HG02852 (cell line): ENCODE data around the gene MLEC.

Experiments used
- ATAC-seq: cut with Tn5 transposase; IDR thresholded peaks from one replicate; pipeline ENCODE4 v1.9.1; 2021; ENCODE audit warnings: mild to moderate bottlenecking, moderate library complexity; ENCODE audit not compliant: unreplicated experiment

The MLEC gene

GRCh38 chr12:120690083-120690450 is 3.1 kb downstream of the MLEC start:
- ATAC-seq = no peak

DNA sequence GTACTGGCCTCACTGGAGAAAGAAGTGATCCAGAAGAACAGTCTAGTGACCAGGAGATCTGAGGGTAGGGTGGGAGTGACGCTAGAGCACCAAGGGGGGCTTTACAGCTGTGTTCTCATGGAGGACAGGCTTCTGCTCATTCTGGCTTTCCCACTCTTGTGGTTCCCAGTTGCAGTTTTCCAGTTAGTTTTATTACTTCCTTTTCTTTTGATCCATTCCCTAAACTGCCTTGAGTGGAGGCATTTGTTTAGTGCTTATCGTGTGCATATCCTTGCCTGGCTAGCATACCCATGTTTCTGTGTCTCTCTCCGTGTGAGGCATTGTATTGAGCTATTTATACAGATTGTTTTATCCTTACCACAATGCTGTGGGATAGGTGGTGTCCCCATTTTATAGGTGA is 4.0 kb downstream of the MLEC start:
- no peak for ATAC-seq

DNA sequence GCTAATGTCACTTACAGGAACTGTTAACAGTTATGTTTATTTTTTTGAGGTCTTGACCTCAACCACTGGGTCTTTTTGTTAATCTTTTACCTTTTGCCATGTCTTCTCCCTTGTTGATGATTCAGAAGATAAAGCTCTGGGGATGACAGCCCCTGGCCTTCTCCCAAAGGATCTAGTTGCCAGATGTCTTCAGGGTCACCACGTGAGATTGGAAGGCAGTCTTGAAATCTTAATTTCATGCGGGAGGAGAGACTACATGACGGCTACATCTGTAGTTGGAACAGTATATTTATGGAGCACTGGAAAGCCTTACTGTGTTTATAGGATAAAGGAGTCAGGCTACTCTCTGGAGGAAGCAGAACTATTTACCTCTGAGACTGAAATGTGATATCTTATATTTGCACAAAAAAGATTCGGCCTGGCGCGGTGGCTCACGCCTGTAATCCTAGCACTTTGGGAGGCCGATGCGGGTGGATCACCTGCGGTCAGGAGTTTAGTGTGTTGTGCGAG is 5.6 kb downstream of the MLEC start:
- no peak for ATAC-seq

GRCh38 chr12:120693848-120694247 is 6.9 kb downstream of the MLEC start:
- no peak for ATAC-seq

- ATAC-seq = no peak
Measured at GRCh38 chr12:120696626-120697025, 9.7 kb downstream of the MLEC start.

DNA sequence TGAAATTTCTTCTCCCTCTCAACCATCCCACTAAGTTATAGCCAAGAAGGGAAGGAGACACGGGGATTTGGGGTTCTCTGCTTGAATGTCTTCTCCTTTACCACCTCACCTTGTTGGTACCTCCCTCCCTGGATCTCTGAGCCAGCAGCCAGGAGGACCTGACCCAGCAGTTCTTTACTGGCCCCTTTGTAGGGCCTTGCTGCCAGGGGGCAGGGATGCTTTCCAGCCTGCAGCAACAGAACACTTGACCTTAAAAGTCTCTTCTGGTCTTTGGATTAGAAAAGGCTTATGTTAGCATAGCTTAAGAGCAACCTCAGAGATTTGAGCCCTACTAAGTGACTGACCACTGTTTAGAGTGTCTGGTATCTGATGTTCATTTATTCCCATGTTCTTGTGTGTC is 10.4 kb downstream of the MLEC start:
- ATAC-seq = no peak

DNA sequence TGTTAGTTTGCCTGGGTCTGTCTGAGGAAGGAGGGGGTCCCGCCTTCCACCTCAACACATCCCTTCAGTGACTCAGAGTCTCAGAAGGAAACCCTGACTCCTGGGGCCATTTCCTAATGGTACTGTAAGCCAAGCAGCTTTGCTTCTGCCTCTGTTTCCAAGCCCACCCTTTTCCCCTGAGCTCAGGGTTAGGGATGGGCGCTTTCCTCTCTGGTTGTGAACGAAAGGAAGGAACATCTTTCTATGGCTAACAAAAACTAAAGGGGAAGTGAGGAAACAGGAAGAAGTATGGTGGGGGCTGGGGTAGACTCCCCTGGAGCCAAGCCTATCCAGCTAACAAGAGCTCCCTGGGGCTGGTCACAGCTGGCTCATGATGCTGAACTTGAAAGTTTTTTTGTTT is 11.7 kb downstream of the MLEC start:
- ATAC-seq = no peak

- no peak for ATAC-seq
Measured at GRCh38 chr12:120699553-120699952, 12.6 kb downstream of the MLEC start.

GRCh38 chr12:120700886-120701285 is 13.9 kb downstream of the MLEC start:
- ATAC-seq = no peak

DNA sequence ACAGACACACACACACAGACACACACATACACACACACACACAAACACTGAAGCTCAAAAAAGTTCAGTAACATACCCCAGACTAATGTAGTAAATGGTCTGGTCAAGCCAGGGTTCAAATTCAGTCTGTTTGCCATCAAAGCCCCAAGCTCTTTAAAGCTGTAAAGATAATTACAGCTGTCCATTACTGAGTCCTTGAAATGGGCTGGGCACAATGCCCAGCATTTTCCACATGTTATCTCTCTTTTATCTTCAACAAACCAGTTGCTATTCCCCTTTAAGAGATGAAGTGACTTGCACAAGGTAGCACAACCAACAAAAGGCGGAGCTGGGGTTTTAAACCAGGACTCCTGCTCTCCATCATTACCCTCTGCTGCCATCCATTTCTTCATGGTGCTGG is 15.7 kb downstream of the MLEC start:
- ATAC-seq = no peak

DNA sequence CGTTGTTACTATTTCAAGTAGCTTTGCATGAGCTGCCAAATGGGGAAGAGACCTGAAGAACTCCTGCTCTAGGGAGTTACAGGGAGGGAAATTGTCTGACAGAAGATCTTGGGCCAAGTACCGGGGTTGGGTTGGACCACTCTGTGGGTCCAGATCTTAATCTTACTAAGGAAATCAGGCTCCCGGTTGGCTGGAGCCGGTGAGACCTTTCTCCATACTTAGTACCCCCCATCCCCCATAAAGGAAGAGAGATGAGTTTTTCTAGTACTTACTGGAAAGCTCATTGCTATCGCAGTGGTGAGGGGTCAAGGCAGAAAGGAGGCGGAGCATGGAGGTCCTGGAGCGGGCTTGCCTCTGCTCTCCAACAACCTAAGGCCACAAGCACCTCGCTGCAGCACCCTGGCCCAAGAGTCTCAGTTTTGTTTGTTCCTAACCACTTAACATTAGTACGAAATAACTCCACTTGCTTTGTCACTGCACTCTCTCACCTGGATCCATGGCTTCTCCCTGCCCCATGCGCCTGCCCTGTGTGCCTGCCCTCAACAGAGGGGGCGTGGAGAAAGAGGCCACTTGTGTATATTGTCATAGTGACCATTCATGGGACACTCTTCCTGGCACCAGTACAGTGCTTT is 16.5 kb downstream of the MLEC start:
- no peak for ATAC-seq

- no peak for ATAC-seq
Measured at GRCh38 chr12:120705618-120706017, 18.7 kb downstream of the MLEC start.

- ATAC-seq = no peak
Measured at GRCh38 chr12:120706029-120706428, 19.1 kb downstream of the MLEC start.

- ATAC-seq = no peak
Measured at GRCh38 chr12:120708651-120709050, 21.7 kb downstream of the MLEC start.

- peak; percentile 49 for ATAC-seq
Measured at GRCh38 chr12:120710031-120710804, 23.3 kb downstream of the MLEC start, which contains the start of gene UNC119B. TSS of gene UNC119B (plus strand) at chr12:120710458. CDS start at chr12:120710475, 17 bp downstream.

DNA sequence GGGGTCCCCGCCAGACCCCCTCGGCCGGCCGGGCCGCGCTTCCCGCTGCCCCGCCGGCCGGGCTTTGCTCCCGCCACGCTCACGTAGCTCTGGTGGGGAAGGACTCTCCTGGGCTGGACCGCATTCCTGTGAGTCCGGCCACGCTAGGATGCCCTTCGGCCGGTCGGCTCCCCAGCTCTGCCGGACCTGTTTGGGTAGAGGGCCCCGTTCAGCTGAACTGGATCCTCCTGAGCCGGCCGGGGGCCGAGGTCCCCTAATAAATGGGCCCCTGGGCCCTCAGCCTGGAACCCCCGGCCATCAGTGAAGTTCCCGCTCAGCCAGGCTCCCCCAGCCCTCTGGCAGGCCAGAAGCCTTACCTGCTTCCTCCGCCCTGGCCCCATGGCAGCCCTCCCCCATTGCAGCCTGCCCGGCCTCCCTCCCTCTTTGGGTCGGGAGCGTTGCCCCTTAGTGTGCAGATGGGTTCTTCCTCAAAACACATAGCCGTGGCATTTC is 23.9 kb downstream of the MLEC start:
- ATAC-seq = peak; percentile 26

- ATAC-seq = no peak
Measured at GRCh38 chr12:120711411-120711810, 24.5 kb downstream of the MLEC start.

DNA sequence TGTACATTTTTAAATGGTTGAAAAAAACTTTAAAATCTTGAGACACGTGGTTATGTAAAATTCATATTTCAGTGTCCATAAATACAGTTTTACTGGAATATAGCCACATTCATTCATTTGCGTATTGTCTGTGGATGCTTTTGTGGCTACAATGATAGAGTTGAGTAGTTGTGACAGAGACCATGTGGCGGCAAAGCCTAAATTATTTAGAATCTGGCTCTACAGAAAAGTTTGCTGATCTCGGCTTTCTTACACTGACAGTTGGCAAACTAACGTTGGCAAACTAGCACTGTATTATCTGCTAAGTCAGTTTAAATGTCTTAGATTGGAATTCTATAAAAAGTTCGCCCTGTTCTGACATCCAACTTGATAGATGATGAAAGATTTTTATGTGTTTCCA is 25.7 kb downstream of the MLEC start:
- no peak for ATAC-seq

DNA sequence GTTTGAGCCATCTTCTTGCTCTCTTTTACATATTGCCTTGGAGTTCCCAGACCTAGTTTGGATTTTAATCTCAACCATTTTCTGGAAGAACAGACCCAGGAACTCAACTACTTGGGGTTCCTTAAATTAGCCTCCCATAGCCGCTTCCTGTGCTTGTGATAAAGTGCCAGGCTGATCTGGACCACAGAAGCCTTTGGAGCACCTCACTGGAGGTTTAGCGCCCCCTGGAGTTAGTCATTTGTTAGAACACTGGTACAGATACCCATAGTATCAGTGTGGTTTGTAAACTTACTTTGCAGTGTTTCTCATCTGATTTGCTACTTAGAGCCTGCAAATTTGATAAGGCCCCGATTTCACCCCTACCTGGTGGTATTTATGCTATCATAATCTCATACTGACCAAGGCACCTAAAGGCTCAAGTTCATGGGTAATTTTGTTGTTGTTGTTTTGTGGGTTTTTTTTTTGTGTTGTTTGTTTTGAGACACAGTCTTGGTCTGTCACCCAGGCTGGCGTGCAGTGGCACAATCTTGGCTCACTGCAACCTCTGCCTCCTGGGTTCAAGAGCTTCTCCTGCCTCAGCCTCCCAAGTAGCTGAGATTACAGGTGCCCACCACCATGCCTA is 27.0 kb downstream of the MLEC start:
- peak; percentile 45 for ATAC-seq

GRCh38 chr12:120718055-120718454 is 31.1 kb downstream of the MLEC start:
- ATAC-seq = no peak

GRCh38 chr12:120719072-120719471 is 32.1 kb downstream of the MLEC start:
- no peak for ATAC-seq
